HepG2 (cell line): ENCODE results near the gene MMP3. TPM values are rescaled to one million over a fixed set of nuclear protein-coding genes. Genes with fewer than 3 reads are reported as not detected.

Experiments used
- ATAC-seq: fragments of 200-7000 bp; cut with Tn5 transposase; 3 replicates; pipeline ENCODE4 v1.9.1; 2020; ENCODE audit warnings: mild to moderate bottlenecking, moderate library complexity
- BruUV-seq: library from RNA; stranded (reverse); fragments of 400-500 nt; replicated peaks from 2 replicates; lab custom pipeline; 2021; lab: Mats Ljungman, UMichigan
- CTCF ChIA-PET: fragments of 300-600 bp; formaldehyde crosslinking; extraction: SDS; loops from one replicate; lab custom pipeline; 2021; ENCODE audit warnings: low total read pairs, inconsistent platforms, low intra/inter-chr PET ratio; lab: Yijun Ruan, JAX
- POLR2A ChIA-PET: fragments of 350-600 bp; sonication (Branson Sonifier 250); formaldehyde crosslinking; loops from one replicate; lab custom pipeline; 2020; ENCODE audit warnings: antibody characterized with exemption, inconsistent platforms; lab: Yijun Ruan, JAX
- DNase-seq: peaks from one replicate; pipeline ENCODE4 v3.0.0-alpha.2; 2015; ENCODE audit warnings: low spot score
- FAIRE-seq: peaks from 3 replicates; lab custom pipeline; 2011; peaks lifted over from hg19 to GRCh38; lab: Jason Lieb, UNC
- H2AFZ ChIP-seq: one replicate; pipeline ENCODE4 v1.6.1; 2011; ENCODE audit warnings: low read length, inconsistent platforms
- H3K27ac ChIP-seq: fragments of 300-600 bp; 3 replicates; pipeline ENCODE4 v1.8.0; 2011; ENCODE audit warnings: mixed run types, mild to moderate bottlenecking, mixed read lengths, low read length, inconsistent platforms; ENCODE audit not compliant: insufficient read depth; ENCODE audit errors: extremely low read length
- H3K27me3 ChIP-seq, 2 experiments: fragments of 200-600 bp in 1 of 2; 2 replicates in 1 of 2; 3 replicates in 1 of 2; pipeline versions ENCODE4 v1.6.0 to v1.8.0; 2011; ENCODE audit warnings: low read length in 2 of 2, mild to moderate bottlenecking in 2 of 2, moderate library complexity in 2 of 2, inconsistent platforms in 1 of 2; ENCODE audit not compliant: insufficient read depth in 2 of 2, control insufficient read depth in 1 of 2
- H3K36me3 ChIP-seq, 2 experiments: fragments of 200-600 bp in 1 of 2; replicated peaks in 1 of 2; 2 replicates in 1 of 2; 3 replicates in 1 of 2; pipeline versions ENCODE4 v1.5.1 to v1.8.0; 2011; ENCODE audit warnings: low read length in 2 of 2, inconsistent platforms in 1 of 2; ENCODE audit not compliant: insufficient read depth in 2 of 2, control insufficient read depth in 1 of 2
- H3K4me1 ChIP-seq: 2 replicates; pipeline ENCODE4 v1.5.1; 2012; ENCODE audit warnings: low read length, inconsistent platforms; ENCODE audit not compliant: insufficient read depth
- H3K4me2 ChIP-seq: 2 replicates; pipeline ENCODE4 v1.6.0; 2011; ENCODE audit warnings: low read depth, low read length, inconsistent platforms
- H3K4me3 ChIP-seq, 3 experiments: fragments of 200-600 bp in 1 of 3; sonication (generic), shearing (Covaris generic) in 1 of 3; replicated peaks in 1 of 3; 2 replicates each; pipeline ENCODE4 v1.5.1; 2011 to 2016; ENCODE audit warnings: low read length in 3 of 3, inconsistent platforms in 2 of 3, low read depth in 2 of 3, mild to moderate bottlenecking in 2 of 3, control low read depth in 1 of 3, mixed read lengths in 1 of 3; ENCODE audit not compliant: insufficient read depth in 1 of 3
- H3K79me2 ChIP-seq: one replicate; pipeline ENCODE4 v1.6.1; 2011; ENCODE audit warnings: low read length, inconsistent platforms; ENCODE audit not compliant: insufficient read depth
- H3K9ac ChIP-seq: 2 replicates; pipeline ENCODE4 v1.6.0; 2011; ENCODE audit warnings: mild to moderate bottlenecking, low read depth, low read length, inconsistent platforms; ENCODE audit not compliant: insufficient read depth
- H3K9me3 ChIP-seq: 2 replicates; pipeline ENCODE4 v1.5.1; 2012; ENCODE audit warnings: mild to moderate bottlenecking, low read length
- H4K20me1 ChIP-seq: 2 replicates; pipeline ENCODE4 v1.6.0; 2011; ENCODE audit warnings: inconsistent platforms, mild to moderate bottlenecking, low read length, moderate library complexity; ENCODE audit not compliant: insufficient read depth
- BHLHE40 ChIP-seq: IDR thresholded peaks from 2 replicates; pipeline ENCODE4 v1.6.1; 2011; ENCODE audit warnings: low read length, improper control_type of control experiment
- FOSL1 ChIP-seq: sonication (generic); formaldehyde crosslinking; IDR thresholded peaks from 2 replicates; pipeline ENCODE4 v1.9.0; 2021; ENCODE audit warnings: missing genetic modification reagents, borderline replicate concordance
- GFI1 ChIP-seq: sonication (generic); formaldehyde crosslinking; IDR thresholded peaks from 2 replicates; pipeline ENCODE4 v1.5.0; 2020; ENCODE audit warnings: missing genetic modification reagents, mild to moderate bottlenecking, borderline replicate concordance
- LRRFIP1 ChIP-seq: sonication (generic); formaldehyde crosslinking; conservative IDR thresholded peaks from 2 replicates; pipeline ENCODE4 v1.4.0; 2020; ENCODE audit warnings: missing genetic modification reagents
- NFE2L1 ChIP-seq: sonication (generic); formaldehyde crosslinking; IDR thresholded peaks from 2 replicates; pipeline ENCODE4 v1.4.0; 2020; ENCODE audit warnings: missing genetic modification reagents, mild to moderate bottlenecking, borderline replicate concordance
- PAWR ChIP-seq: sonication (generic); formaldehyde crosslinking; IDR thresholded peaks from 2 replicates; pipeline ENCODE4 v1.4.0; 2020; ENCODE audit warnings: missing genetic modification reagents, mild to moderate bottlenecking, borderline replicate concordance
- POLR2AphosphoS2 ChIP-seq: IDR thresholded peaks from 2 replicates; pipeline ENCODE4 v1.6.1; 2011; ENCODE audit warnings: low read depth, low read length, improper control_type of control experiment
- ZNF343 ChIP-seq: sonication (generic); formaldehyde crosslinking; IDR thresholded peaks from 2 replicates; pipeline ENCODE4 v1.4.0; 2020; ENCODE audit warnings: mild to moderate bottlenecking, missing genetic modification reagents
- ZNF704 ChIP-seq: sonication (generic); formaldehyde crosslinking; IDR thresholded peaks from 2 replicates; pipeline ENCODE4 v1.8.1; 2023; ENCODE audit warnings: mild to moderate bottlenecking, inconsistent platforms, moderate library complexity, missing genetic modification reagents, borderline replicate concordance
- WGBS: methylation state at CpG from one replicate; pipeline ENCODE4 v1.1.6; 2017; ENCODE audit warnings: low lambda C conversion rate; 5-methylcytosine and 5-hydroxymethylcytosine counted together
- in situ Hi-C: cut with HindIII; loops from 2 replicates; pipeline ENCODE4 v1.10.0; 2017; ENCODE audit warnings: low pct_unique_long_range_greater_than_20kb; ENCODE audit not compliant: extremely low pct_ligation_motif_present
- intact Hi-C: fragments of 100-400 bp; cut with micrococcal nuclease; formaldehyde crosslinking; loops from one replicate; pipeline ENCODE4 v1.10.0; 2022; ENCODE audit not compliant: unreplicated experiment
- polyA plus RNA-seq, 8 experiments: library from polyadenylated mRNA; depleted of rRNA in 3 of 8; stranded (reverse) in 7 of 8; unstranded in 1 of 8; fragments of >200 nt; fragmentation: Illumina TruSeq in 4 of 8; extraction: Trizol in 4 of 8; gene quantifications; 2 replicates each; pipeline versions ENCODE4 v1.2.1 to v1.2.3, GENCODE V29; 2011 to 2016; ENCODE audit warnings: low read depth in 4 of 8, missing spikeins in 1 of 8, mixed read lengths in 1 of 8; ENCODE audit not compliant: insufficient read depth in 1 of 8
- total RNA-seq, 5 experiments: library from RNA; depleted of rRNA; stranded (reverse); fragments of >200 nt; fragmentation: Illumina TruSeq; extraction: Trizol; gene quantifications; 2 replicates each; pipeline ENCODE4 v1.2.3, GENCODE V29; 2016; ENCODE audit warnings: low read depth in 1 of 5

Gene MMP3
- total and polyA plus RNA-seq, 2 of the 13 experiments (the other 11 are each of a cell fraction or from before 2014, with no cell fraction given) = 1.2 to 1.5 TPM

- no peak overlapping the region for H3K4me2 ChIP-seq
- no peaks in the 10 kb centered on the region for H3K4me1 ChIP-seq
- no peak for FAIRE-seq
- no peak for ATAC-seq
- TF ChIP-seq GFI1 (CRISPR knock-in tag) = no peak
- no peak for TF ChIP-seq FOSL1 (CRISPR knock-in tag)
- TF ChIP-seq PAWR (CRISPR knock-in tag) = no peak
- TF ChIP-seq LRRFIP1 (CRISPR knock-in tag) = no peak
- TF ChIP-seq BHLHE40 = no peak
- no peak for TF ChIP-seq POLR2AphosphoS2
- no peak for TF ChIP-seq NFE2L1 (CRISPR knock-in tag)
- no peak for TF ChIP-seq ZNF343 (CRISPR knock-in tag)
- no peak for TF ChIP-seq ZNF704
- H3K27ac ChIP-seq = no peak overlapping the region
- CTCF ChIA-PET = no interaction called here
- no peak overlapping the region for H3K9ac ChIP-seq
- POLR2A ChIA-PET = no interaction called here
- H3K79me2 ChIP-seq = no peaks in the 10 kb centered on the region
- no peaks in the 10 kb centered on the region for H4K20me1 ChIP-seq
- no peak overlapping the region for H2AFZ ChIP-seq
- intact Hi-C loops = no loop called here
- no peak for DNase-seq
- no peaks in the 10 kb centered on the region for H3K36me3 ChIP-seq
- 36% methylated on average over 3 of the region's 3 CpGs for WGBS
- no TSS peak for BruUV-seq
- no peaks in the 10 kb centered on the region; a peak in 1 of 5 replicates for H3K27me3 ChIP-seq
- H3K4me3 ChIP-seq = no peak overlapping the region
- in situ Hi-C loops = no loop called here
- H3K9me3 ChIP-seq = no peaks in the 10 kb centered on the region
Measured at GRCh38 chr11:102868339-102868738, 24.9 kb upstream of the MMP3 start.
